ENCODE measurements around the gene TMEM150C. TPM values are rescaled to one million over a fixed set of nuclear protein-coding genes. Genes with fewer than 3 reads are reported as not detected.

Gene TMEM150C
- total RNA-seq, 2 experiments from 2014 or later = not detected

DNA sequence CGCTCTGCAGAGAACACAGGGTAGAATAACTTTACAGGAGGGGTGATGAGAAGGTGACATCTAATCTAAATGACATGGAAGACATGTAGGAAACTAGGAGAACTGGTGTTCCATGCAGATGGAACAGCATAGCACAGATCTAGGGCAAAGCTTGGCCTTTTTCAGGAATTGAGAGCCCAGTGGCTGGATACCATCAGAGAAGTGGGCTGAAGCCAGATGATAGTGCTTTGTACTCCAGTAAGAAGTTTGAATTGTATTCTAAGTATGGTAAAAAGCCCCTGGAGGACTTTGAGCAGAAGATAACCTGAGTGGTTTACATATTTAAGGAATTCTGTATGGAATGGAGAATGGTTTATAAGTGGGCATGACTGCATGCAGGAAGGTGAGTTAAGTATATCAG is 98.6 kb downstream of the TMEM150C start:
- no peaks in the 10 kb centered on the region for H3K9me3 Mint-ChIP-seq (ENCODE audit: low read depth)
- peaks cover 42% of the 10 kb centered on the region for H3K36me3 Mint-ChIP-seq (ENCODE audit: low read depth)
- POLR2A ChIA-PET = no interaction called here
- no peak overlapping the region for H3K27ac Mint-ChIP-seq
- peaks cover 8% of the 10 kb centered on the region for H3K4me1 Mint-ChIP-seq
- H3K4me3 Mint-ChIP-seq = no peak overlapping the region
- intact Hi-C loops (cut with DNase I, micrococcal nuclease) = loop anchor here in 1 of 2 experiments (5.0 to 10.0 kb wide), 2 partner anchors 819 to 1182 kb away; partner anchors contain the start of gene COQ2
- CTCF ChIA-PET = interaction anchor here (0.5 to 3.3 kb wide), 5 partner anchors 8 to 276 kb away, joined by 3 to 14 read pairs (median 5); no protein-coding TSS in a partner anchor
- DNase-seq (no peak), ATAC-seq (no peak)
- H3K27me3 Mint-ChIP-seq = no peaks in the 10 kb centered on the region

DNA sequence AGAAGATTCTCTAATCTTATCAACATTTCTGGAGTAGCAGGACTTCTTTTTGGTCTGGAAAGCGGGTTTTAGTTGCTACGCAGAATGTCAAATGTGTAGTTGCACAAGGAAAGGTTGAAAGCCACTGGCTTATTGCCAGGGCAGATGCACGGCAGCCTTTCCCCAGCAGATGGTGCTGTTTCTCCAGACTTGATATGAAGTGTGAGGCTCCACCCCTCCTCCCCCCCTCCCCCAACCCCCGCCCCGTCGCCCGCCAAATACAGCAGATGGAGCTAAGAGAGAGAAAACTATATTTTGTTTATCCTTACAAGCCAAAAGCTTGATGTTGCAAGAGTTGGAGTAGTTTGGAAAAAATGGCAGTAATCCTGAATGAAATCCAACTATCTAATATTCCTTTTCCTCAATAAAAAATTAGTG is 99.4 kb downstream of the TMEM150C start:
- peak; percentile 95 for ATAC-seq
- H3K4me1 Mint-ChIP-seq = peaks cover 9% of the 10 kb centered on the region
- POLR2A ChIA-PET = no interaction called here
- no peaks in the 10 kb centered on the region for H3K9me3 Mint-ChIP-seq (ENCODE audit: low read depth)
- peak; percentile 93 for DNase-seq
- CTCF ChIA-PET = interaction anchor here (1.0 to 4.9 kb wide), 8 partner anchors 9 to 276 kb away, joined by 3 to 43 read pairs (median 5); no protein-coding TSS in a partner anchor
- no peak overlapping the region for H3K27ac Mint-ChIP-seq
- H3K36me3 Mint-ChIP-seq (ENCODE audit: low read depth) = peaks cover 43% of the 10 kb centered on the region
- no peaks in the 10 kb centered on the region for H3K27me3 Mint-ChIP-seq
- H3K4me3 Mint-ChIP-seq = no peak overlapping the region
- intact Hi-C loops (cut with DNase I, micrococcal nuclease) = loop anchor here (1.0 to 10.0 kb wide), 3 partner anchors 277 to 1182 kb away; partner anchors contain the start of gene COQ2 (in 1 of the 2)

DNA sequence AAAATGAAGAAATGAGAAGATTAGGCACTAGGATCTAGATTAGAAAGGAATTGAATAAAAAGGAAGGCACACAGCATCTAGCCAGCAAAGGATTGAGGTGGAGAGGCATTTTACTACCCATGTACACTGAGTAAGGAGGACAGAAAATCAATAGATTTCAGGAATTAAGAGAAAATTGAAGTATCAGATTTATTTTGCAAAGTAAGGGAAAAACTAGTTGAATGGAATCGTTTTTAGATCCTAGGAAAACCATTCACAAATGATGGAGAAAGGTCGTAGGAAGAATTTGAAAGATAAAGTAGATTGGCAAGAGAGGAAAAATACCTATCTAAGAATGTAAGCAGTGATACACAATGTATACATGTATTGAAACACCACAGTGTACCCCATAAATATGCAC is 100.1 kb downstream of the TMEM150C start:
- Mint-ChIP-seq H3K36me3 (ENCODE audit: low read depth) (peaks cover 45% of the 10 kb centered on the region), H3K9me3 (ENCODE audit: low read depth) (no peaks in the 10 kb centered on the region), H3K27ac (no peak overlapping the region), H3K4me3 (no peak overlapping the region), H3K4me1 (peaks cover 10% of the 10 kb centered on the region), H3K27me3 (no peaks in the 10 kb centered on the region)
- ChIA-PET CTCF (interaction anchor here (0.6 to 4.9 kb wide), 10 partner anchors 9 to 281 kb away, joined by 3 to 43 read pairs (median 5); no protein-coding TSS in a partner anchor), POLR2A (no interaction called here)
- ATAC-seq (no peak), DNase-seq (no peak)
- intact Hi-C loops (cut with DNase I, micrococcal nuclease) = loop anchor here (1.0 to 10.0 kb wide), 3 partner anchors 278 to 1183 kb away; partner anchors contain the start of gene COQ2 (in 1 of the 2)

- H3K4me1 Mint-ChIP-seq = peaks cover 13% of the 10 kb centered on the region
- no peak overlapping the region for H3K4me3 Mint-ChIP-seq
- peaks cover 45% of the 10 kb centered on the region for H3K36me3 Mint-ChIP-seq (ENCODE audit: low read depth)
- ChIA-PET CTCF (interaction anchor here (0.6 to 4.9 kb wide), 3 partner anchors 11 to 280 kb away, joined by 3 to 43 read pairs (median 3); no protein-coding TSS in a partner anchor), POLR2A (no interaction called here)
- DNase-seq (no peak), ATAC-seq (no peak)
- intact Hi-C loops (cut with DNase I, micrococcal nuclease) = no loop called here
- peak overlapping the region; percentile 51 for H3K27ac Mint-ChIP-seq
- no peaks in the 10 kb centered on the region for H3K9me3 Mint-ChIP-seq (ENCODE audit: low read depth)
- H3K27me3 Mint-ChIP-seq = no peaks in the 10 kb centered on the region
Observed at GRCh38 chr4:82458729-82459128, 103.1 kb downstream of the TMEM150C start.

GRCh38 chr4:82457266-82457665 is 104.5 kb downstream of the TMEM150C start:
- intact Hi-C loops (cut with DNase I, micrococcal nuclease) = no loop called here
- H3K9me3 Mint-ChIP-seq (ENCODE audit: low read depth) = no peaks in the 10 kb centered on the region
- H3K27ac Mint-ChIP-seq = no peak overlapping the region
- no peaks in the 10 kb centered on the region for H3K27me3 Mint-ChIP-seq
- DNase-seq = no peak
- ChIA-PET CTCF (no interaction called here), POLR2A (no interaction called here)
- H3K4me3 Mint-ChIP-seq = no peak overlapping the region
- ATAC-seq = no peak
- peaks cover 42% of the 10 kb centered on the region for H3K36me3 Mint-ChIP-seq (ENCODE audit: low read depth)
- peaks cover 12% of the 10 kb centered on the region for H3K4me1 Mint-ChIP-seq

DNA sequence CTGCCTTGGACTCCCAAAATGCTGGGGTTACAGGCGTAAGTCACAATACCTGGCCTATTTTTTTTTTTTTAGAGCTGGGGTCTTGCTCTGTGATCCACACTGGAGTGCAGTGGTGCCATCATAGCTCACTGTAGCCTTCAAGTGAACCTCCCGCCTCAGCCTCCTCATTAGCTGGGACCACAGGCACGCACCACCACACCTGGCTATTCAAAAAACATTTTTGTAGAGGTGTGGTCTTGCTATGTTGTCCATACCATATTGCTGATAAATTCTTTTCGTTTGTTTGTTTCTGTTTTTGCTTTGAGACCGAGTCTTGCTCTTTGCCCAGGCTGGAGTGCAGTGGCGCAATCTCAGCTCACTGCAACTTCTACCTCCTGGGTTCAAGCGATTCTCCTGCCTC is 109.8 kb downstream of the TMEM150C start:
- peaks cover 12% of the 10 kb centered on the region for H3K4me1 Mint-ChIP-seq
- H3K4me3 Mint-ChIP-seq = no peak overlapping the region
- H3K27me3 Mint-ChIP-seq = no peaks in the 10 kb centered on the region
- ATAC-seq (no peak), DNase-seq (no peak)
- ChIA-PET CTCF (interaction anchor here (0.6 to 2.3 kb wide), 4 partner anchors 10 to 1189 kb away, joined by 3 to 6 read pairs (median 4); no protein-coding TSS in a partner anchor), POLR2A (interaction anchor here (0.6 kb wide), 1 partner anchor 19 kb away, joined by 4 read pairs; no protein-coding TSS in a partner anchor)
- peaks cover 59% of the 10 kb centered on the region for H3K36me3 Mint-ChIP-seq (ENCODE audit: low read depth)
- intact Hi-C loops (cut with DNase I, micrococcal nuclease) = no loop called here
- no peaks in the 10 kb centered on the region for H3K9me3 Mint-ChIP-seq (ENCODE audit: low read depth)
- no peak overlapping the region for H3K27ac Mint-ChIP-seq

GRCh38 chr4:82450966-82451755 is 110.6 kb downstream of the TMEM150C start:
- ChIA-PET CTCF (interaction anchor here (0.6 to 2.3 kb wide), 5 partner anchors 11 to 401 kb away, joined by 3 to 6 read pairs (median 4); no protein-coding TSS in a partner anchor), POLR2A (no interaction called here)
- Mint-ChIP-seq H3K36me3 (ENCODE audit: low read depth) (peaks cover 53% of the 10 kb centered on the region), H3K4me1 (peaks cover 12% of the 10 kb centered on the region), H3K9me3 (ENCODE audit: low read depth) (no peaks in the 10 kb centered on the region), H3K27me3 (no peaks in the 10 kb centered on the region), H3K4me3 (no peak overlapping the region), H3K27ac (peak overlapping the region; percentile 21)
- DNase-seq = no peak
- ATAC-seq = no peak
- intact Hi-C loops (cut with DNase I, micrococcal nuclease) = no loop called here

- ATAC-seq (no peak), DNase-seq (no peak)
- intact Hi-C loops (cut with DNase I, micrococcal nuclease) = no loop called here
- ChIA-PET POLR2A (no interaction called here), CTCF (interaction anchor here (0.6 kb wide), 1 partner anchor 11 kb away, joined by 3 read pairs; no protein-coding TSS in a partner anchor)
- Mint-ChIP-seq H3K27me3 (no peaks in the 10 kb centered on the region), H3K27ac (peak overlapping the region; percentile 19), H3K4me3 (no peak overlapping the region), H3K4me1 (peaks cover 12% of the 10 kb centered on the region), H3K36me3 (ENCODE audit: low read depth) (peaks cover 44% of the 10 kb centered on the region), H3K9me3 (ENCODE audit: low read depth) (no peaks in the 10 kb centered on the region)
Observed at GRCh38 chr4:82447886-82448285, 113.9 kb downstream of the TMEM150C start.

GRCh38 chr4:82439088-82439487 is 122.7 kb downstream of the TMEM150C start:
- no peaks in the 10 kb centered on the region for H3K27me3 Mint-ChIP-seq
- intact Hi-C loops (cut with DNase I, micrococcal nuclease) = loop anchor here in 1 of 2 experiments (10.0 kb wide), 2 partner anchors 796 to 916 kb away; no protein-coding TSS in a partner anchor
- H3K4me1 Mint-ChIP-seq = peaks cover 72% of the 10 kb centered on the region
- ATAC-seq = peak; percentile 37
- peak overlapping the region; percentile 43 for H3K27ac Mint-ChIP-seq
- H3K9me3 Mint-ChIP-seq (ENCODE audit: low read depth) = no peaks in the 10 kb centered on the region
- no peak overlapping the region for H3K4me3 Mint-ChIP-seq
- DNase-seq = no peak
- ChIA-PET POLR2A (interaction anchor here (0.6 to 1.5 kb wide), 2 partner anchors 10 to 15 kb away, joined by 3 read pairs; partner anchors contain the start of gene HNRNPDL), CTCF (interaction anchor here (1.0 to 2.8 kb wide), 2 partner anchors 10 to 79 kb away, joined by 4 to 14 read pairs; partner anchors contain the start of gene HNRNPDL)
- peaks cover 58% of the 10 kb centered on the region for H3K36me3 Mint-ChIP-seq (ENCODE audit: low read depth)

DNA sequence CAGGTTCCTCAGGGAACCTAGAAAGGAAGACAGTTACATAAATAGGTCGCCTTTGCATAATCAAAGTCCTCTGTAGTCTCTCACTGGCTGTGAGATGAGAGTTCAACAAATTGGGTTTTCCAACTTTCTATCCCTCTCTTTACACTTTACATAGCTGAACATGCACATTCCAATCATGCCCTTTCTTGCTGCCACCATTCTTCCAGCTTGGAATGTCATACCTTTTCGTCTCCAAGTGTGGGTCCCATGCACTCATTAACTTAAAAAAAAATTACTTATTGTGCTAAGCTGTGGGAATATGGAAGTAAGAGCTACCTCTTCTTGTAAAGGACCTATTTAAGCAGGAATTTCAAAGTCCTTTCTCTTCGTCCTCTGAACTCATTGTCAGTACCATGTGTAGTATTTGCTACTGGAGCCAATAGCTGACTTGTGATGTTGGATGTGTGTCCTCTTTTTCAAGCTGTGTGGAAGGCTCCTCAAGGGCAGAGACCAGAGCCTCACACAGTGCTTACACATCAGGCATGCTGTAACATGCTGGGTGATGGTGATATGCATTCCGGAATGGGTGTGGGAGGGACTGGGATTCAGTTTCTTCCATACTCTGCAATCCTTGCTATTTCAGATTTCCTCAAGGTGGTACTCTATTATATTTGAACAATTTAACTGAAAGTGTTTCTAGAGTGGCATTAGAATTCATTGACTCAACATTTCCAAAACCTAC is 124.3 kb downstream of the TMEM150C start:
- CTCF ChIA-PET = interaction anchor here (0.6 to 2.8 kb wide), 3 partner anchors 8 to 301 kb away, joined by 3 to 14 read pairs (median 4); partner anchors contain the start of gene HNRNPDL
- Mint-ChIP-seq H3K27me3 (no peaks in the 10 kb centered on the region), H3K4me1 (peaks cover 86% of the 10 kb centered on the region), H3K4me3 (no peak overlapping the region), H3K9me3 (ENCODE audit: low read depth) (no peaks in the 10 kb centered on the region), H3K36me3 (ENCODE audit: low read depth) (peaks cover 68% of the 10 kb centered on the region), H3K27ac (peak overlapping the region; percentile 55)
- intact Hi-C loops (cut with DNase I, micrococcal nuclease) = loop anchor here in 1 of 2 experiments (10.0 kb wide), 2 partner anchors 797 to 917 kb away; no protein-coding TSS in a partner anchor
- ATAC-seq (no peak), DNase-seq (no peak)
- POLR2A ChIA-PET = interaction anchor here (0.9 kb wide), 1 partner anchor 9 kb away, joined by 9 read pairs; no protein-coding TSS in a partner anchor

DNA sequence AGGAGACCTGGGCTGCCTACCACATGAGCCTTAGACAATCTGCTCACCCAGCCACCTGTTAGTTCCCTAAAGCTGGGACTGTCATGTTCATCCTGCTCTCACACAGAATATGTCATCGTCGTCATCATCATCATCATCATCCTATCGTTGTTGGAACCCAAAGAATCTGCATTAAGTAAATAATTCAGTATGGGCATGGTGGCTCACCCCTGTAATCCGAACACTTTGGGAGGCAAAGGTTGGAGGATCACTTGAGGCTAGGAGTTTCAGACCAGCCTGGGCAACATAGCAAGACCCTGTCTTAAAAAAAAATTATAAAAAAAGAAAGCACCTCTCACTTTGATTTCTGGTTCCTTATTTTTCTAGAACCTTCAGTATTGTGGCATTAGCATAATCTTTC is 125.0 kb downstream of the TMEM150C start:
- Mint-ChIP-seq H3K4me3 (no peak overlapping the region), H3K27me3 (no peaks in the 10 kb centered on the region), H3K4me1 (peaks cover 90% of the 10 kb centered on the region), H3K27ac (no peak overlapping the region), H3K36me3 (ENCODE audit: low read depth) (peaks cover 68% of the 10 kb centered on the region), H3K9me3 (ENCODE audit: low read depth) (no peaks in the 10 kb centered on the region)
- POLR2A ChIA-PET = interaction anchor here (0.6 to 0.9 kb wide), 2 partner anchors 8 to 111 kb away, joined by 4 to 9 read pairs; no protein-coding TSS in a partner anchor
- DNase-seq (no peak), ATAC-seq (no peak)
- CTCF ChIA-PET = interaction anchor here (0.6 to 1.0 kb wide), 2 partner anchors 22 to 302 kb away, joined by 3 to 4 read pairs; no protein-coding TSS in a partner anchor
- intact Hi-C loops (cut with DNase I, micrococcal nuclease) = loop anchor here in 1 of 2 experiments (10.0 kb wide), 2 partner anchors 798 to 918 kb away; no protein-coding TSS in a partner anchor
